GM21447 (cell line): ENCODE measurements around the gene ANO1.

Experiments
- ATAC-seq: cut with Tn5 transposase; IDR thresholded peaks from one replicate; pipeline ENCODE4 v1.9.1; 2021; ENCODE audit not compliant: unreplicated experiment

ANO1 gene

GRCh38 chr11:70133771-70134335 lies 55.7 kb downstream of the ANO1 start:
- no peak for ATAC-seq

GRCh38 chr11:70134490-70134889 lies 56.4 kb downstream of the ANO1 start:
- no peak for ATAC-seq

- ATAC-seq = no peak
Measured at GRCh38 chr11:70135142-70135541, 57.0 kb downstream of the ANO1 start.

GRCh38 chr11:70135625-70136059 lies 57.5 kb downstream of the ANO1 start:
- no peak for ATAC-seq

- ATAC-seq = no peak
Measured at GRCh38 chr11:70137383-70137782, 59.3 kb downstream of the ANO1 start.

- ATAC-seq = no peak
Measured at GRCh38 chr11:70138403-70138802, 60.3 kb downstream of the ANO1 start.

- ATAC-seq = no peak
Measured at GRCh38 chr11:70139785-70140410, 61.8 kb downstream of the ANO1 start.

GRCh38 chr11:70140711-70141485 lies 62.8 kb downstream of the ANO1 start:
- ATAC-seq = no peak

- ATAC-seq = no peak
Measured at GRCh38 chr11:70141486-70142220, 63.5 kb downstream of the ANO1 start.

- no peak for ATAC-seq
Measured at GRCh38 chr11:70142221-70142875, 64.2 kb downstream of the ANO1 start.

GRCh38 chr11:70144262-70144661 lies 66.1 kb downstream of the ANO1 start:
- ATAC-seq = no peak

- no peak for ATAC-seq
Measured at GRCh38 chr11:70145071-70145470, 67.0 kb downstream of the ANO1 start.

GRCh38 chr11:70145841-70146240 lies 67.7 kb downstream of the ANO1 start:
- ATAC-seq = no peak

- no peak for ATAC-seq
Measured at GRCh38 chr11:70146299-70146698, 68.2 kb downstream of the ANO1 start.

- no peak for ATAC-seq
Measured at GRCh38 chr11:70146895-70147520, 68.9 kb downstream of the ANO1 start.

GRCh38 chr11:70147668-70148067 lies 69.6 kb downstream of the ANO1 start:
- ATAC-seq = no peak

- no peak for ATAC-seq
Measured at GRCh38 chr11:70151671-70152070, 73.6 kb downstream of the ANO1 start.

- ATAC-seq = no peak
Measured at GRCh38 chr11:70153133-70153727, 75.1 kb downstream of the ANO1 start.

GRCh38 chr11:70155386-70155785 lies 77.3 kb downstream of the ANO1 start:
- ATAC-seq = no peak
